Colonic mucosa (tissue), 4 donors: ENCODE data around the gene SORD. TPM values are rescaled to one million over a fixed set of nuclear protein-coding genes. Genes with fewer than 3 reads are reported as not detected.
"Not testable (repeated sequence)": the region's sequence is repeated elsewhere in the genome, so short reads cannot be mapped to it uniquely, and the experiment has no call there.

Source experiments
- DNase-seq: peaks from one replicate; pipeline ENCODE4 v3.0.0-alpha.2; 2020
- H3K27ac ChIP-seq: fragments of 200-600 bp; one replicate; pipeline ENCODE4 v1.8.0; 2021
- H3K27me3 ChIP-seq: fragments of 200-600 bp; one replicate; pipeline ENCODE4 v1.8.0; 2021
- H3K36me3 ChIP-seq: fragments of 200-600 bp; one replicate; pipeline ENCODE4 v1.8.0; 2021
- H3K4me1 ChIP-seq: fragments of 200-600 bp; one replicate; pipeline ENCODE4 v1.8.0; 2021; ENCODE audit warnings: mild to moderate bottlenecking
- H3K4me3 ChIP-seq: fragments of 200-600 bp; one replicate; pipeline ENCODE4 v1.8.0; 2021
- H3K9ac ChIP-seq, 2 donors: one replicate each; pipeline ENCODE4 v1.7.0; 2013; ENCODE audit warnings: control low read depth in 2 of 2, low read depth in 2 of 2, low read length in 2 of 2
- H3K9me3 ChIP-seq: fragments of 200-600 bp; one replicate; pipeline ENCODE4 v1.8.0; 2021
- CTCF ChIP-seq: fragments of 200-600 bp; IDR thresholded peaks from one replicate; pipeline ENCODE4 v1.8.0; 2022; ENCODE audit warnings: antibody characterized with exemption, mild to moderate bottlenecking
- intact Hi-C: fragments of 100-400 bp; cut with DNase I; formaldehyde crosslinking; loops from one replicate; pipeline ENCODE4 v1.14.1; 2022
- total RNA-seq, 2 donors: library from RNA; stranded (reverse); fragmentation: NEBNext Ultra II Directional in 1 of 2; extraction: Animal tissue kit (Norgen Biotek cat#: 25700) in 1 of 2; gene quantifications; one replicate each; pipeline ENCODE4 v1.2.1, GENCODE V29; 2021
- donor health status: healthy.
- donor health status: DM: no; HTN: no; CAD: no.
- donor health status: DM: no; HTN: no; CAD: no.

Gene SORD
- total RNA-seq, 2 donors from 2014 or later = 15.1 to 44.2 TPM

GRCh38 chr15:45044270-45044669, 21.3 kb downstream of the SORD start:
- H3K9me3 ChIP-seq, intact Hi-C loops, DNase-seq, H3K27me3 ChIP-seq, H3K4me1 ChIP-seq, H3K4me3 ChIP-seq, H3K27ac ChIP-seq, H3K36me3 ChIP-seq, H3K9ac ChIP-seq: not testable (repeated sequence)

- not testable (repeated sequence) for H3K27ac ChIP-seq
Observed at GRCh38 chr15:45048449-45048793, 25.4 kb downstream of the SORD start.

GRCh38 chr15:45048794-45049631, 26.0 kb downstream of the SORD start:
- no peaks in the 10 kb centered on the region for H3K9me3 ChIP-seq
- H3K4me1 ChIP-seq = no peaks in the 10 kb centered on the region
- intact Hi-C loops = no loop called here
- no peaks in the 10 kb centered on the region for H3K27me3 ChIP-seq
- no peaks in the 10 kb centered on the region for H3K36me3 ChIP-seq
- no peak for TF ChIP-seq CTCF
- no peak overlapping the region for H3K4me3 ChIP-seq
- no peak for DNase-seq
- no peak overlapping the region for H3K27ac ChIP-seq
- no peak overlapping the region for H3K9ac ChIP-seq

More at GRCh38 chr15:45048449-45048793, 25.4 kb downstream of the SORD start:
- H3K36me3 ChIP-seq, H3K4me3 ChIP-seq, H3K4me1 ChIP-seq, H3K9me3 ChIP-seq, DNase-seq, H3K27me3 ChIP-seq, intact Hi-C loops, H3K9ac ChIP-seq: not testable (repeated sequence)

- no peaks in the 10 kb centered on the region for H3K9me3 ChIP-seq
- no peak overlapping the region for H3K4me3 ChIP-seq
- TF ChIP-seq CTCF = no peak
- H3K36me3 ChIP-seq = no peaks in the 10 kb centered on the region
- no peaks in the 10 kb centered on the region for H3K27me3 ChIP-seq
- H3K9ac ChIP-seq = no peak overlapping the region
- H3K27ac ChIP-seq = no peak overlapping the region
- no peak for DNase-seq
- no peaks in the 10 kb centered on the region for H3K4me1 ChIP-seq
- intact Hi-C loops = loop anchor here (5.0 kb wide), 1 partner anchor 67 kb away; no protein-coding TSS in a partner anchor
Observed at GRCh38 chr15:45050587-45050986, 27.6 kb downstream of the SORD start.

GRCh38 chr15:45052676-45053075, 29.7 kb downstream of the SORD start:
- intact Hi-C loops = loop anchor here (5.0 kb wide), 1 partner anchor 65 kb away; no protein-coding TSS in a partner anchor

GRCh38 chr15:45058690-45059675, 36.0 kb downstream of the SORD start:
- H3K36me3 ChIP-seq, intact Hi-C loops, H3K27ac ChIP-seq, DNase-seq, H3K27me3 ChIP-seq, H3K9me3 ChIP-seq, H3K9ac ChIP-seq, H3K4me3 ChIP-seq, H3K4me1 ChIP-seq: not testable (repeated sequence)

More at GRCh38 chr15:45052676-45053075, 29.7 kb downstream of the SORD start:
- DNase-seq, H3K9me3 ChIP-seq, H3K36me3 ChIP-seq, H3K27me3 ChIP-seq, H3K27ac ChIP-seq, H3K4me3 ChIP-seq, H3K9ac ChIP-seq, H3K4me1 ChIP-seq: not testable (repeated sequence)

GRCh38 chr15:45062301-45062700, 39.3 kb downstream of the SORD start:
- intact Hi-C loops = not testable (repeated sequence)

More at GRCh38 chr15:45062301-45062700, 39.3 kb downstream of the SORD start:
- H3K9ac ChIP-seq, H3K4me3 ChIP-seq, H3K36me3 ChIP-seq, H3K27me3 ChIP-seq, DNase-seq, H3K4me1 ChIP-seq, H3K27ac ChIP-seq, H3K9me3 ChIP-seq: not testable (repeated sequence)
